Measurements from ENCODE around the gene PI4KA.
"Not testable (repeated sequence)": the region's sequence is repeated elsewhere in the genome, so short reads cannot be mapped to it uniquely, and the experiment has no call there.

The PI4KA gene

DNA sequence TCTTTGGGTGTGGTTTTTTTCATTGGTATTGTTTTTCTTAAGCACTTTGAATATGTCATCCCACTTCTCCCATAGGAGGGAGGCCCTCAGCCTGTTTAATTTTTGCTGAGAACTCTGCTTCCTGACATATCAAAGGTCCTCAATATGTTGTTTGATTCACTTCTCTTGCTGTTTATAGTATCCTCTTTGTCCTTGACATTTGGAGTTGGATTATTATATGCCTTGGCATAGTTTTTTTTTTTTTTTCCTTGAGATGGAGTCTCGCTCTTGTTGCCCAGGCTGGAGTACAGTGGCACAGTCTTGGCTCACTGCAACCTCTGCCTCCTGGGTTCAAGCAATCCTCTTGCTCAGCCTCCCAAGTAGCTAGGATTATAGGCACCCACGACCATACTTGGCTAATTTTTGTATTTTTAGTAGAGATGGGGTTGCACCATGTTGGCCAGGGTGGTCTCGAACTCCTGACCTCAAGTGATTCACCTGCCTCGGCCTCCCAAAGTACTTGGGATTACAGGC, 196.0 kb downstream of the PI4KA start:
- DNase-seq: not testable (repeated sequence)

DNA sequence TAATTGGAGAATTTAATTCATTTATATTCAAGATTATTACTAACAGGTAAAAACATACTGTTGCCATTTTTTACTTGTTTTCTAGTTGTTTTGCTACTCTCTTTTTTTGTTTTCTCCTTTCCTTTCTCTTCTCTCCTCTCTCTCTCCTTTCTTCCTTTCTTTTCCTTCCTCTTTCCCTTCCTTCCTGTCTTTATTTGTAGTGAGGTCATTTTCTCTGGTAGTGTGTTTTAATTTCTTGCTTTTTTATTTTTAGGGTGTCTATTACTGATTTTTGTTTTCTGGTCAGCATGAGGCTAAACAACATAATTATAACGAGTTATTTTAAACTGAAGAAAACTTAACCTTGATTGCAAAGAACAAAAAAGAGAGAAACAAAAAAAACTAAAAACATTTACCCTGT, 197.1 kb downstream of the PI4KA start:
- no peak for DNase-seq

GRCh38 chr22:20660441-20661054, 198.1 kb downstream of the PI4KA start:
- no peak for DNase-seq

DNA sequence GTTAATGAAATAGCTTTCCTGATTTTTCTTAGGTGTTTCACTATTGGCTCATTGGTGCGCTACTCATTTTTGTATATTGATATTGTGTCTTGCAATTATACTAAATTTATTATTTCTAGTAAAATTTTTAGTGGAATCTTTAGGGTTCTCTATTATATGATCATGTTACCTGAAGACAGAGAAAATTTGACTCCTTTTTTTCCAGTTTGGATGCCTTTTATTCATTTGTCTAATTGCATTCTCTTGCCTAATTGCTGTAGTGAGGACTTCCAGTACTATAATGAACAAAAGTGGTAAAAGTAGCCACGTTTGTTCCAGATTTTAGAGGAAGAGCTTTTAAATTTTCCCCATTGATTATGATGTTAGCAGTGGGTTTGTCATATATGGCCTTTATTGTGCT, 198.7 kb downstream of the PI4KA start:
- DNase-seq: no peak

- no peak for DNase-seq
These were observed 199.4 kb downstream of the PI4KA start for GRCh38 chr22:20659258-20659657.

- DNase-seq: no peak
These were observed 200.0 kb downstream of the PI4KA start for GRCh38 chr22:20658433-20659222.

DNA sequence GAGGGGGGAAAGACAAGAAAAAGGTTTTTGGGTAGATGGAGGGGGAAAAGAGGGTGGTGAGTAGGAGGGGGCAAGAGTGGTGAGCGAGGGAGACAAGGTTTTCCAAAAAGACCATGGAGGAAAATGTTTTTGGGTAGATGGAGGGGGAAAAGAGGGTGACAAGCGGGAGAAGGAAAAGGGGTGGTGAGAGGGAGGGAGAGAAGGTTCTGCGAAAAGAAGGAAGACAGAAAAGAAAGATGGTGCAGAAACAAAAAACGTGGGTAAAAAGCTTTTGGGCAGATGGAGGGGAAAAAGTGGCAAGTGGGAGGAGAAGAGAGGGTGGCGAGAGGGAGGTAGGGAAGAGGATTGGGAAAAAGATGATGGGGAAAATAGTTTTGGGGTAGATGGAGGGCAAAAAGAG, 200.6 kb downstream of the PI4KA start:
- no peak for DNase-seq
